GM12878 (cell line): ENCODE data around the gene SHC1. TPM values are rescaled to one million over a fixed set of nuclear protein-coding genes. Genes with fewer than 3 reads are reported as not detected.
A peak's percentile ranks its signal among the peaks of the same experiment; 100 is the strongest.

Experiments
- ATF3 ChIP-seq: IDR thresholded peaks from 2 replicates; pipeline ENCODE4 v1.6.1; 2011; ENCODE audit warnings: low read depth, mild to moderate bottlenecking, low read length, moderate library complexity, borderline replicate concordance; ENCODE audit errors: extremely low read depth
- CBFB ChIP-seq: IDR thresholded peaks from 2 replicates; pipeline ENCODE4 v1.6.1; 2016; ENCODE audit warnings: antibody characterized with exemption, low read depth
- CUX1 ChIP-seq: IDR thresholded peaks from 2 replicates; pipeline ENCODE4 v1.6.1; 2012; ENCODE audit warnings: improper control_type of control experiment, low read depth, low read length; ENCODE audit not compliant: insufficient replicate concordance
- E2F4 ChIP-seq: IDR thresholded peaks from 2 replicates; pipeline ENCODE4 v1.6.1; 2012; ENCODE audit warnings: low read depth, low read length, improper control_type of control experiment
- EED ChIP-seq: sonication (generic); IDR thresholded peaks from 2 replicates; pipeline ENCODE4 v1.6.1; 2016; ENCODE audit warnings: antibody characterized with exemption, low read depth
- EP300 ChIP-seq, 2 experiments: fragments of 150-350 bp in 1 of 2; IDR thresholded peaks; 2 replicates each; pipeline ENCODE4 v1.6.1; 2011 to 2012; ENCODE audit warnings: low read depth in 2 of 2, low read length in 2 of 2, borderline replicate concordance in 1 of 2, improper control_type of control experiment in 1 of 2, inconsistent platforms in 1 of 2; ENCODE audit not compliant: control insufficient read depth in 1 of 2
- FOXK2 ChIP-seq: fragments of 450-650 bp; IDR thresholded peaks from 2 replicates; pipeline ENCODE4 v1.6.1; 2017; ENCODE audit warnings: mild to moderate bottlenecking, moderate library complexity
- HDAC2 ChIP-seq: fragments of 200-600 bp; sonication (generic); IDR thresholded peaks from 2 replicates; pipeline ENCODE4 v1.6.1; 2017
- RELB ChIP-seq: fragments of 450-650 bp; IDR thresholded peaks from 2 replicates; pipeline ENCODE4 v1.6.1; 2017; ENCODE audit warnings: low read depth, mild to moderate bottlenecking, moderate library complexity
- SKIL ChIP-seq: fragments of 450-650 bp; IDR thresholded peaks from 2 replicates; pipeline ENCODE4 v1.6.1; 2017; ENCODE audit warnings: mild to moderate bottlenecking, low read depth, inconsistent platforms; ENCODE audit not compliant: poor library complexity, severe bottlenecking
- SMAD1 ChIP-seq: fragments of 450-650 bp; IDR thresholded peaks from 2 replicates; pipeline ENCODE4 v1.6.1; 2018; ENCODE audit warnings: mild to moderate bottlenecking, low read depth; ENCODE audit not compliant: partially characterized antibody
- SUZ12 ChIP-seq: fragments of 200-600 bp; sonication (generic); IDR thresholded peaks from one replicate; pipeline ENCODE4 v1.6.1; 2018; ENCODE audit warnings: antibody characterized with exemption, mild to moderate bottlenecking; ENCODE audit not compliant: unreplicated experiment
- TARDBP ChIP-seq: IDR thresholded peaks from 2 replicates; pipeline ENCODE4 v1.6.1; 2016; ENCODE audit warnings: borderline replicate concordance
- ZNF24 ChIP-seq: fragments of 450-650 bp; IDR thresholded peaks from 2 replicates; pipeline ENCODE4 v1.6.1; 2017; ENCODE audit warnings: antibody characterized with exemption, mild to moderate bottlenecking
- polyA plus RNA-seq, 11 experiments: library from polyadenylated mRNA; depleted of rRNA in 4 of 11; unstranded in 6 of 11; stranded (reverse) in 5 of 11; fragments of >200 nt; fragmentation: Nextera tagmentation in 4 of 11; fragmentation: Illumina TruSeq in 1 of 11; extraction: Ambion mirVana in 4 of 11; extraction: Trizol in 1 of 11; gene quantifications; 1 replicate in 1 of 11; 2 replicates in 10 of 11; pipeline versions ENCODE4 v1.2.1 to v1.2.3, GENCODE V29; 2011 to 2016; ENCODE audit warnings: inconsistent platforms in 2 of 11, missing spikeins in 2 of 11, low read depth in 1 of 11
- total RNA-seq, 4 experiments: library from RNA; depleted of rRNA in 3 of 4; stranded (reverse); fragments of >200 nt in 3 of 4; fragmentation: Illumina TruSeq in 1 of 4; extraction: Trizol in 1 of 4; gene quantifications; 2 replicates each; pipeline versions ENCODE4 v1.2.1 to v1.2.3, GENCODE V29; 2013 to 2021

SHC1 gene
- total and polyA plus RNA-seq, 10 of the 15 experiments (the other 5 are each of a cell fraction or from before 2014, with no cell fraction given) = 2.6 to 49.3 (median 25.2) TPM

GRCh38 chr1:154937085-154937987, 33.2 kb downstream of the SHC1 start (continued):
- peak; percentile 99; the same call in 1 of the 2 replicates for TF ChIP-seq FOXK2
- TF ChIP-seq TARDBP = no peak; the same call in 1 of the 2 replicates
- no peak for TF ChIP-seq SUZ12
- no peak for TF ChIP-seq ZNF24
- TF ChIP-seq HDAC2 = no peak
- peak; percentile 24; the same call in 1 of the 2 replicates for TF ChIP-seq CBFB
- TF ChIP-seq EED = peak; percentile 45; the same call in 1 of the 2 replicates
- TF ChIP-seq SKIL = peak; percentile 99
- TF ChIP-seq CUX1 = peak; percentile 51
- no peak for TF ChIP-seq ATF3
- TF ChIP-seq RELB = peak; percentile 97
- peak; percentile 37 to 56; a peak in 2 of 4 replicates for TF ChIP-seq EP300 (IDR thresholded peaks at IDR 0.05; ENCODE audit: borderline replicate concordance in 1 of 2, control insufficient read depth in 1 of 2, low read depth in 2 of 2, low read length in 2 of 2)
- TF ChIP-seq SMAD1 = peak; percentile 83
- TF ChIP-seq E2F4 = peak; percentile 56; the same call in 1 of the 2 replicates
